Endothelial cell of umbilical vein (primary cell): ENCODE results near the gene UBE4B.

Source experiments
- CTCF ChIP-seq, 2 donors: IDR thresholded peaks; 1 replicate in 1 of 2; 2 replicates in 1 of 2; pipeline ENCODE4 v1.5.1; 2011; ENCODE audit warnings: low read length in 2 of 2, mild to moderate bottlenecking in 2 of 2, moderate library complexity in 2 of 2, control low read depth in 1 of 2, inconsistent platforms in 1 of 2, low read depth in 1 of 2; ENCODE audit not compliant: insufficient read depth in 1 of 2; ENCODE audit errors: extremely low read depth in 1 of 2
- EZH2 ChIP-seq: IDR thresholded peaks from 2 replicates; pipeline ENCODE4 v1.6.1; 2012; ENCODE audit warnings: borderline replicate concordance, low read depth, mild to moderate bottlenecking, moderate library complexity, low read length, inconsistent platforms; ENCODE audit not compliant: severe bottlenecking
- FOS ChIP-seq: IDR thresholded peaks from 2 replicates; pipeline ENCODE4 v1.6.1; 2011; ENCODE audit warnings: mild to moderate bottlenecking, low read length, moderate library complexity, borderline replicate concordance; ENCODE audit not compliant: insufficient read depth
- GATA2 ChIP-seq: IDR thresholded peaks from 2 replicates; pipeline ENCODE4 v1.7.0; 2011; ENCODE audit warnings: low read depth, mild to moderate bottlenecking, moderate library complexity, mixed read lengths, low read length; ENCODE audit not compliant: insufficient read length, insufficient read depth
- JUN ChIP-seq: IDR thresholded peaks from 2 replicates; pipeline ENCODE4 v1.6.1; 2011; ENCODE audit warnings: borderline replicate concordance, low read depth; ENCODE audit not compliant: insufficient read length, insufficient read depth
- MYC ChIP-seq: IDR thresholded peaks from one replicate; pipeline ENCODE4 v1.6.1; 2011; ENCODE audit warnings: mild to moderate bottlenecking, low read depth, low read length
- POLR2A ChIP-seq: IDR thresholded peaks from 2 replicates; pipeline ENCODE4 v1.6.1; 2012; ENCODE audit warnings: low read depth, mild to moderate bottlenecking, control low read depth, low read length
- POLR2AphosphoS5 ChIP-seq: IDR thresholded peaks from 2 replicates; pipeline ENCODE4 v1.6.1; 2012; ENCODE audit warnings: low read depth, mild to moderate bottlenecking, control low read depth, low read length, moderate library complexity; ENCODE audit not compliant: insufficient read depth

- TF ChIP-seq CTCF (IDR thresholded peaks at IDR 0.05; ENCODE audit: extremely low read depth in 1 of 2, insufficient read depth in 1 of 2, low read depth in 1 of 2, low read length in 2 of 2) (no peak), JUN (no peak), POLR2AphosphoS5 (no peak), MYC (no peak), POLR2A (no peak), EZH2 (no peak), GATA2 (no peak), FOS (no peak)
Observed at GRCh38 chr1:10188133-10188650, 155.4 kb downstream of the UBE4B start.
